Measurements from ENCODE around the gene LTC4S.
"Not testable (repeated sequence)": the region's sequence is repeated elsewhere in the genome, so short reads cannot be mapped to it uniquely, and the experiment has no call there.

LTC4S gene

DNA sequence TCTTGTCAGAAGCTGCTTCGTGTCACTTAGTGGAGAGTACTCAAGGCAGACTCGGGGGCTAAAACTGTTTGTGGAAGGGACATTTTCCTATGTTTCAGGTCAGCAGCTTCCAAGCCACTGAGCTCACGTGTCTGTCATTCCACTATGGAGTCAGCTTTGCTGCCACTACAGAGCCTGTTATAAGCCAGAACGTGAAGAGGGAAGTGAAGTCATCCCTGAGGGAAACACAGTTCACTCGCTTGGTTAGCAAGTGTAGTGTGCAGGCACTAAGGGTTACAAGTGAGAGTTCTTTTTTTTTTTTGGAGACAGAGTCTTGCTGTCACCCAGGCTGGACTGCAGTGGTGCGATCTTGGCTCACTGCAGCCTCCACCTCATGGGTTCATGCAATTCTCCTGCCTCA, 24.5 kb upstream of the LTC4S start:
- DNase-seq (ENCODE audit: low read depth in 2 of 2) = no peak

DNA sequence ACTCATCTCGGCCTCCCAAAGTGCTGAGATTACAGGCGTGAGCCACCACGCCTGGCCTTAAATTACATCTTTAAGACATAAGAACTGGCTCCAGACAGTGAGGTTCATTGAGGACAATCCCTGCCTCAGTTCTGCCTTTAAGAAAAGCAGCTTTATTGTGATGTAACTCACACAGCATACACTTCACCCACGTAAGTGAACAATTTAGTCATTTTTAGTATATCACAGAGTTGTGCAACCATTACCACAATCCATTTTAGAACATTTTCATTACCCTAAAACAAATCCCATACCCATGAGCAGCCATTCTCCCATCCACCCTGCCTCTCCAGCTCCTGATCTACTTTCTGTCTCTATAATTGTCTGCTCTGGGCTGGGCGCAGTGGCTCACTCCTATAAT, 24.0 kb upstream of the LTC4S start:
- no peak for DNase-seq (ENCODE audit: low read depth in 2 of 2)

DNA sequence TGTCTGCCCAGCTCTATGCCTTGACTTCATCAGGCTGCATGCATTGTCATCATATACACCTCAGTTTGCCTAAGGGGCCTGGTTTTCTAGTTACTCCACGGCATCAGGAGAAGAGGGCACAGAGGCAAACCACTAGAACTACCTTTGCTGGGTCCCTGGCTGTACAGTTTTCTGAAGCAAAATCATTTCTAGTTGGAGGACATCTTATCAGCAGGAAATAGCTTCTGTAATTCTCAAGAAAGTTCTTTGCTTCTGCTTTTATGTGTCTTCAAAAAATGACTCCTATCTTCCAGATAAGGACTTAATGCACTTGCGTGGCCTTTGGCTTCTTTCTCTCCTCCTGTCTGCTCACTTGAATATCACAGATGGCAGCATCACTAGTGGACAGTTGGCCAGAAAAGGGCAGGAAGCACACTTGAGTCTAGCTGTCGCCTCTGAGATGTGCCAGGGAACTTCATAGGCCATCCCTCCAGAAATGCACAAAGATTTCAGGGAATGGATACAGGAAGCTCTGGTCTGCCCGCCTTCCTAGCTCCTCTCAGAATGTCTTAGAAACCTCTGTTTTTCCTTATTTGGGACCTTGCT, 22.4 kb upstream of the LTC4S start:
- no peak for DNase-seq (ENCODE audit: low read depth in 2 of 2)

DNA sequence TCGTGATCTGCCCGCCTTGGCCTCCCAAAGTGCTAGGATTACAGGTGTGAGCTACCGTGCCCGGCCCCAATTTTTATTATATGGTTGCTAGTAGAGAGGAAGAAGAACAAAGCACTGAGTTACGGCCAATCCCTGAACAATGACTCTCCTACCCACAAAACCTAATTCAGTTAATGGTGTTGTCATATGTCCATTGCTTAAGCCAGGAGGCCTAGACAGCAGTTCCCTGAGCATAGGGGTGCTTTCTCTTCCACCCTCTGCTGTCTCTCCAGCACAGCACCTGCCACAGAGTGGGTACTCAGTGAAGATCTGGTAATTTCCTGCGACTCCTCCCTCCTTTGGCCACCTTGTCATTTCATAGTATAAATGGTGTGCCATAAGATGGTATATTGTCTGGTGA, 21.4 kb upstream of the LTC4S start:
- DNase-seq (ENCODE audit: low read depth in 2 of 2) = no peak

DNA sequence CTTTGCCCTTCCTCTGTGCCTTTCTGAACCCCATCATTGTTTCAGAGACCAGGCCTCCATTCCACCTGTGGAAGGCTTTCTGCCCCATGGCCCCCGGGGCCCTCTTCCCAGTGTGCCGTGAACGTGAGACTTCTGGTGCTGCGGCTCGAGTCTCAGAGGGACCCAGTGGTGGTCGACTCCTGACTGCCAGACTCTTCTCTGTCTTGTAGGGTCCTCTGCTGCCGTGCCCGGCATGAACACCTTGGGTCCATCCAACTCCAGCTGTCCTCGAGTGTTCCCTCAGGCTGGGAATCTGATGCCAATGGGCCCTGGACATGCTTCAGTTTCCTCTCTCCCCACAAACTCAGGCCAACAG, 20.1 kb upstream of the LTC4S start:
- no peak for DNase-seq (ENCODE audit: low read depth in 2 of 2)

DNA sequence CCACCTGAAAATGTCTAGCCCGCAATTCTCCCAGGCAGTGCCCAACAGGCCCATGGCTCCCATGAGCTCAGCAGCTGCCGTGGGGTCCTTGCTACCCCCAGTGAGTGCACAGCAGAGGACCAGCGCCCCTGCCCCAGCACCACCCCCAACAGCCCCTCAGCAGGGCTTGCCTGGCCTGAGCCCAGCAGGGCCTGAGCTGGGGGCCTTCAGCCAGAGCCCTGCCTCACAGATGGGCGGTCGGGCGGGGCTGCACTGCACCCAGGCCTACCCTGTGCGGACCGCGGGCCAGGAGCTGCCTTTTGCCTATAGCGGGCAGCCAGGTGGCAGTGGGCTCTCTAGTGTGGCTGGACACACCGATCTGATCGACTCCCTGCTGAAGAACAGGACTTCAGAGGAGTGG, 19.3 kb upstream of the LTC4S start:
- DNase-seq (ENCODE audit: low read depth in 2 of 2) = no peak

DNA sequence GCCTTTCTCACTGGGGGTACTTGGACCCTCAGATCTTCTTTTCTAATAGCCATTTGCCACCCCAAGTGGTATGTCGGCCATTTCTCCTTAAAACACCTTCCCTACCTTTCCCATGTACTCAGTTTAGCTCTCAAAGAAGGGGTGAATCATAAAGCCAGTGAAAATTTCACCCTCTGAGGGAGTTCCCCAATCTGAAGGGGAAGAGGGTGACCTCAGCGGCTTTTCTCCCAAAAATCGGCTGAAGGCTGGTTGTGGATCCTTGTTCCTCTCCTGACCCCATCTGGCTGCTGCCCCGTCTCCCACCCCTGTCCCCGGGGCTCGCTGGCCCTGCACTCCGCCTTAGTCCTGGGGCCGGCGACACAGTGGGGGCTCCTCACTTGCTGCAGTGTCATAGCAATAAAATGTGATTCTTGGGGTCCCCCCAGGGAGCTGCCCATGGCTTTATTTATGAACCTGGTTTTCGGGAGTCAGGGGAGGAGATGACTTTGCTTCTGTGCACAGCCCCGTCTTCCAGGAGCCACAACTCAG, 17.3 kb upstream of the LTC4S start:
- DNase-seq (ENCODE audit: low read depth in 2 of 2) = no peak

DNA sequence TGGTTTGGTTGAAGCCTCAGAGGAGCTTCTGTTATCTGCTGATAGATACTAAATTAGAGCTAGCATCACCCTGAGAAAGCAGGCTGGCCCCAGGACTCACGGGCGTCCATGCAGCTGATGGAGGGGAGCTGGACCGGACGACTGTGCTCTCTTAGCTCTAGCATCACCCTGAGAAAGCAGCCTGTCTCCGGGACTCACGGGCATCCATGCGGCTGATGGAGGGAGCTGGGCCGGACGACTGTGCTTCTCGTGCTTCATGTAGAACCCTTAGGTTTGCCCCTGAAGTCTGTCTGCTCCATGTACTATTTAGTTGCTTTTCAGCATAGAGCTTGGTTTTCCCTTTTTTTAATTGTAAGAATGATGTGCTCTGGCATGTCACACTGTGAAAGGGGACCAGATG, 16.3 kb upstream of the LTC4S start:
- DNase-seq (ENCODE audit: low read depth in 2 of 2) = no peak

DNA sequence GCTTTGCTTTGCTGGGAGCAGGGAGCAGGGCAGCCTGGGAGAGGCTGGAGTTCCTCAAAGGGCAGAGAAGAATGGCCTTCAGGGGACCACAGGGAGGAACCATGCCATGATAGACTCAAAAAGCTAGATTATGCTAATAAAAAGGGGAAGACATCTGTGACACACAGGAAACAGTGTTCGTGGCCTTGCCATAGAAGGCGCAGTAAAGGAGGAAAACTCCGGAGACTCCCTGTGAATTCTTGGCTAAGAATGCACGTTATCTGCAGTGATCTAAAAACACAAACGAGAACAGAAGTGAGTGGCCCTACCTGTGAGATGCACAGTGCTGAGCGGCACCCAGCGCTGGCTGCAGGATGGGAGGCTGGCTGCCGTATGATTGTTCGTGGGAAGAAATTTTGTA, 15.9 kb upstream of the LTC4S start:
- DNase-seq (ENCODE audit: low read depth in 2 of 2) = no peak

DNA sequence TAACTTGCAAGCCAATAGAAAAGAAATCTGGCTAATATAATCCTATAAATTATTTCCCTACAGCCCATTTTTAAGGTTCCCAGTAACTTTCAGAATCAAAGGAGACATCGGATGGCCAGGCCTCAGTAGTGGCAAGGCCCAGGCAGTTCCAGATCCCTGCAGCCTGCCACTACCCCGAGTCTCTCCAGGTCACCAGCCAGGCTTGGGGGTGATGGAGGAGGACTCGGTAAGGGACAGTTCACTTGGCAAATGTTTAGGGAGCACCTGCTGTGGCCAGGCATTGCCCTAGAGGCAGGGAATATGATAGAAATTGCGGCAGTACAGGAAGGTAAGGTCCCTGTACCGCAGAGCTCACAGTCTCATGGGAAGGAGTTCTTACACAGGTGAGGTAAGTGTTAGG, 15.2 kb upstream of the LTC4S start:
- no peak for DNase-seq (ENCODE audit: low read depth in 2 of 2)

DNA sequence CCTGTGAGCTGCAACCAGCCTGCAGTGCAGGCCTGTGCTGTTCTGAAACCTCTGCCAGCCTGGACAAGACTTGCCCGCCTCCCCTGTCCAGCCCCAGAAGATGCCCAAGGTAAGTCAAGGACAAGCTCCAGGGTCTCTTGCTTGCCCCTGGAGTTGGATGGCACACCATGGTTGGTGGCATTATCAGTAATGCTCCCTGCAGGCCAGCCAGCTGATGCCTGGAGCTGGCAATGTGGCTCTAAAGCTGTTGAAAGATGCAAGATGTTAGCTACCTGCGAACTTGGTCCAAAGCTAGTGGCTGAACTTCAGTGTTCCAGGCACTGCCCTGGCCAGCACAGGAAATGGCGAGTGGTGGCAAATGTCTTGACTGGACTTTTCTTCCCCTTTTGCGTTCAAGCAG, 14.0 kb upstream of the LTC4S start:
- no peak for DNase-seq (ENCODE audit: low read depth in 2 of 2)

DNA sequence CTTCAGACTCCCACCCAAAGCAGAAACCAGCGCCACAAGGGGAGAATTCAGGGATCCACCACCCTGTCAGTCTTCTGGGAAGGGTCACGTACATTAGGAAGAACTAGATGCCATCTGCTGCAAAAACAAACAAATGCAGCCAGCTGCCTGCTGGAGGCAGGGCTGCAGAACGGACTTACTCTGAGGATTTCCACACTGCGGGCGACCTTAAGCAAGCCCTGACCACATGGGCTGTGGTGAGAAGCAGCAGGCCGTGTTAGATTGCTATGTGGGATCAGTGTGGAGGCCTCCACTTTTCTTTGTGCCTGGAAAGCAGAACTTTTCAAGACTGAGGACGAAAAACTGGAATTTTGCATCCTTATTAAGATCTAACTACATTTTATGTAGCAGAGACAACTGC, 13.4 kb upstream of the LTC4S start:
- DNase-seq (ENCODE audit: low read depth in 2 of 2) = no peak

DNA sequence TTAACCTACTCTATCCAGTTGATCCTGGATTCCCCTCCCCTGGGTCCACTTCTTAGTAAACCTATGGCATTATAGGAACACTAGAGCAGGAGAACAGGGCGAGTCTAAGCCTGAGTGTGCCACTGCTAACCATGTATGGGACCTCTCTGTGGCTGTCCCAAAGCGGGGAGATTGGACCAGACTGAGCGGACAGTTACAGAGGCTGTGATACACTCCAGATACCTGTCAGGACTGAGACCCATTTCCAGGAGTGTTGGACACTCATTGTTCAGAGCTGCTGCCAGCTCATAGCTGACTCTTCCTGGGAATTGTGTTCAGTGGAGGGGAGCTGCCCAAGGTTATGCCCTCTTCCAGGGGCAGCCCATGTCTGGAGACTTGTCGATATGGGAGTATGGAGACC, 11.9 kb upstream of the LTC4S start:
- DNase-seq (ENCODE audit: low read depth in 2 of 2) = no peak

DNA sequence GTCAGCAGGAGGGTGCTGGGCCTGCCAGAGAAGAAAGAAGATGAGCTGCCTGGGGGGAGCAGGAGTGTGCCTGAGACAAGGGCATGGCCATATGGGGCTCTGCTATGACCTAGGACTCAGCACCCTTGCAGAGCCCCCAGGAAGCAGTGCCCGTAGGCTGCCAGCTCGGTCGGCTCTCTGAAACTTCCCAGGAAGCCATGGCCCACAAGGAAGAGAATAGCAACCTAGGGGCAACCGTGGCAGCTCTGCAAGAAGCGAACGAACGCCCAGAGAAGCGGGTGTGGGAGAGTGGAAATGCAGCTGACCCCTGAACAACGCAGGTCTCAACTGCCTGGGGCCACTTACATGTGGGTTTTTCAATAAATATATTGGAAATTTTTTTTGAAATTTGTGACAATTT, 10.7 kb upstream of the LTC4S start:
- DNase-seq (ENCODE audit: low read depth in 2 of 2) = no peak

DNA sequence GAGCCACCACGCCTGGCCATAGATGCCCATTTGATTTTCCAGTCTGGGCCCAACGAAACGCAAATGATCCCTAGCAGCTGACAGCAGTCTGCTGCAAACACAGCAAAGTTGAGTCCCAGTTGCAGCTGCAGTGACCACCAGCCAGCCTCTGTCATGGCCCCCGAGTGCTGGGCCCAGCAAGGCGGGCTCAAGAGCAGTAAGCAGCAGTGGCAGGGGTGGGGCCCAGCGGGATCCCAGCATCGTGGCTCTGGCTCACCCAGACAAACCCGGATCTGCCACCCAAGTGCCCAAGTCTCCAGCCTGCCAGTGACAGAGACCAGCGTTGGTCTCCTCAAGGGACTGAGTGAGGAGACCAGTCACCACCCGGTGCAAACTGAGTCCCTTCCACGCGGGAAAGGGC, 6.9 kb upstream of the LTC4S start:
- DNase-seq (ENCODE audit: low read depth in 2 of 2) = no peak

DNA sequence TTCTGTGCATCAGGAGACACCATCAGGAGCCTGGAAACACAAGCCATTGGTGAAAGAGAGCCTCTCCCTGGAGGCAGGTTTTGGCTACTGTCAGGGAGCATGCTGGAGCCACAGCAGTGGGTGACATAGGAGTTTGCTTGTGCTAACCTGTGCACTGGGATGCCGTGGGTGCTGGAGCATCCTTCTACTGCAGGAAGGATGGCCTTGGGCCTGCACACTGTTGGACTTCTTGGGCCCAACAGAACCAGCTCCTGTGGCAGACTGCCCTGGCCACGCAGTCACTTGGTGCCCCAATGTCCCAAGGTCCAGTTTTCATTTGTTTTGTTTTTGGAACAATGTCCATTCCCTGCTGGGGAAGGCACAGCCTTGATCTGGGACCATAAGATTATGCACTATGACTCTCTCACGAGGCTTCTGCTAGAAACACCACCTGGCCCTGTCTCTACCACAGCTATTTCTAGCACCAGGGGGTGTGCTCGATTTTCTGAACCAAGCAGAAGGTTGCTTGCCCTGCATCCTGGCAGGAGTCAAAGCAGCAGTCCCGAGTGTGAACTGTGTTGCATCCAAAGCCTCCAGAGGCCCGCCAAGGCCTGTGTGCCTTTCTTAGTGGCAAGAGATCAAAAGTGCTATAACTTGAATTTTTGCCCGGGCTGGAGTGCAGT, 5.5 kb upstream of the LTC4S start:
- DNase-seq (ENCODE audit: low read depth in 2 of 2) = no peak

DNA sequence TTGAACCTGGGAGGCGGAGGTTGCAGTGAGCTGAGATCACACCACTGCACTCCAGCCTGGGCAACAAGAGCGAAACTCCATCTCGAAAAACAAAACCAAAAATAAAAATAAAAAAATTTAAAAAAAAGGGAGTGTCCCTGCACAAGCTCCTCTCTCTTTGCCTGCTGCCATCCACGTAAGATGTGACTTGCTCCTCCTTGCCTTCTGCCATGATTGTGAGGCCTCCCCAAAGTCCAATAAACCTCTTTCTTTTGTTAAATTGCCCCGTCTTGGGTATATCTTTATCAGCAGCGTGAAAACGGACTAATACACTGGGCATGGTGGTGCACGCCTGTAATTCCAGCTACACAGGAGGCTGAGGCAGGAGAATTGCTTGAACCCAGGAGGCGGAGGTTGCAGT, 4.5 kb upstream of the LTC4S start:
- not testable (repeated sequence) for DNase-seq (ENCODE audit: low read depth in 2 of 2)

DNA sequence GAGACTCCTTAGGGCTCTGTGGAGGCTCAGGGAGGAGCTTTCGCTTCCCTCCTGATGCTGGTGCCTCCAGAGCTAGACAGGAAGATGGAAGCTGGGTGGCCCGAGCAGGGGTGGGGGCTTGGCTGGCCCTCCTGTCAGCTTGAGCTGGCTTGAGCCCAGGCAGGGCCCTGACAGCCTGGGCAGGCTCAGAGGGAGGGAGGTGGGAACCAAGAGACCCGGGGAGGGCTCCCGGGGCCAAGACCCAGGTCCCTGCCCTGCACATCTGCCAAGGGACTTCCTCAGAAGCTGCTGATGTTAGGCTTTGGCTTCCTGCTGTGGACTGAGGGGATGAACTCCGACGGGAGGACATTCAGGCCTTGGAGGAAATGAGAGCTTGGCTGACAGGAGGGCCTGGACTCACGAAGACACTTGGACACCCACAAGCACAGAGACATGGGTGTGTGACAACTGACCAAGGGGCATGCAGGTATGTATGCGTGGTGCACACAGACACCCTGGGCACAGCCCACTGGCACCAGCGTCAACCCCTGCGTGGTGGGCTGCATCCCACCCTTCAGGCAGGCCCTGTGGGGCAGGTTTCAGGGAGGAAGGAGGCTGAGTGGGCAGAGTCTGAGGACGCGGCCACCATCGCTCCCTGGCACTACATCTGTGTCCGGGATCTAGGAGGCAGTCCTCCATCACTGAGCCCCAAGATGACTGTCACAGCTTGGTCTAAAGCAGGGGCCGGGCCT, 1.7 kb upstream of the LTC4S start:
- no peak for DNase-seq (ENCODE audit: low read depth in 2 of 2)

DNA sequence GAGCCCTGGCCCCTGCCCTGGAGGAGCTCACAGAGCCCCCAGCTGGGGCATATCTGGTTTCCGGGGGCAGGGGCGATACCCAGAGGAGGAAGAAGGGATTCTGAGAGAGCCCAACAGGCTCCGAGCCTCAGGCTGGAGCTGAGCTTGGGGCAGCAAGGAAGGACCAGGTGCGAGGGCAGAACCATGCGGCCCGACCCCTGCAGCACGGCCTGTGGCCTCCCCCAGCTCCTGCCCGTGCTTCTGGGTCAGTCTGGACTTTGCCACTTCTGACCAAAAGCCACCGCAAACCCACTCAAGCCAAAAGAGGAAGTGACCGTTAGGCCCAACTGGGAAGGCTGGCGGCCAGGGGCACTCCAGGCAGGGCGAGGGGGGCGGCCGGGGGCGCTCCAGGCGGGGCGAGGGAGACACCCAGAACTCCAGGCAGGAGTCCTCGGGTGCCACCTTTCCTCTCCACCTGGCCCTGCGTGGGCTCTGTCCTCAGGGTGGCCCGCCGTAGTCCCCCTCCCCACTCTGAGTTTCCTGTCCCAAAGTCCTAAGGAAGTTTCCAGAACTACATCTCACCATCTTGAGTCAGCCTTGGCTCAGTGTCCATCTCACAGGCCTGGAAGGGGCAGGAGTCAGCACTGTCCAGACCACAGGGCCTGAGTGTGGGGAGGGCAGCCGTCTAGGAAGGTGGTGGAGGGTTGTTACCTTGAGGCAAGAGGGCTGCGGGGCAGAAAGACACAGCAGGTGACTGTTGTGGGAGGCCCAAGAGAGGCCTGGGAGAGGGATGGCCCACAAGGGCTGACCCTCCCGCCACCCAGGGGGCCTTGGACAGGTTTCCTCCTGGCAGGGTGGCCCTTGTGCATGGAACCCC, 946 bp upstream of the LTC4S start:
- DNase-seq (ENCODE audit: low read depth in 2 of 2) = no peak

DNA sequence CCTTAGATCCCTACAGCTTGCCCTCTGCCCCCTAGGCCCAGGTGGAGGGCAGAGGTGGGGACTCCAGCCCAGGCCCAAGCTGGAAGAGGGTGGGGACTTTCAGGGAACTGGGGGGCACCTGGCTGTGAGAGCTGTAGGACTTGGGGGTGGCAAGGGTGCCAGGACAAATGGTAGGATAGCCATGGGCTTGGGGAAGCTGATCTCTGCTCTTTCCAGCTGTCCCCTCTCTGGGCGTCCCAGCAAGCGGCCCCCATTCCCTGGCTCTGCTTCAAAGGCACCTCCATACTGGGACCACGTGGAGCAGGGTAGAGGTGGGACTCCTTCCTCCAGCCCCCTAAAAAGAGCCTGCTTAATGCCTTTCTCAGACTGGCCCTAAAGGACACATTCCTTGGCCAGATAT, 385 bp downstream of the LTC4S start:
- no peak for DNase-seq (ENCODE audit: low read depth in 2 of 2)

DNA sequence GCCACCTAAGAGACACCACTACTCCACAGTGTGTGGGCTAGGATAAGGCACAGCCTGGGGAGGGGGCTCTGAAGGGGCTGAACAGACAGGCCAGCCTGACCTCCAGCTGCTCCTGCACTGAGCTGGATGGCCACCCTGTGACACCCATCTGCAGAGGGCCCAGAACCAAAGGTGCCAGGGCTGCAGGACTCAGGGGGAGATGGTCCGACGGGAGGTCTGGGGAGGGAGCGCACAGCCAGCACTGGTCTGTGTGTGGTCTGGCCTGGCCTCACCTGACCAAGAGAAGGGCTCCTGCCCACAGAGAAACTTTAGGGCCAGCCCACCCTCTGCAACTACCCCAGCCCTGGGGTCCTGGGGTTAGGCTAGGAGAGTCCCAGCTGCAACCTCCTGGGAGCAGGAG, 789 bp downstream of the LTC4S start:
- no peak for DNase-seq (ENCODE audit: low read depth in 2 of 2)

Data from stimulated activated CD4-positive, alpha-beta T cell treated with anti-CD3 and anti-CD28 coated beads, Interleukin-15, amount 100 ng/mL, for 48 hours (primary cell).